RKO (cell line): ENCODE data around the gene GPR39.

Experiments
- DNase-seq: peaks from one replicate; pipeline ENCODE4 v3.0.0-alpha.2; 2016; ENCODE audit warnings: low spot score

Gene GPR39

DNA sequence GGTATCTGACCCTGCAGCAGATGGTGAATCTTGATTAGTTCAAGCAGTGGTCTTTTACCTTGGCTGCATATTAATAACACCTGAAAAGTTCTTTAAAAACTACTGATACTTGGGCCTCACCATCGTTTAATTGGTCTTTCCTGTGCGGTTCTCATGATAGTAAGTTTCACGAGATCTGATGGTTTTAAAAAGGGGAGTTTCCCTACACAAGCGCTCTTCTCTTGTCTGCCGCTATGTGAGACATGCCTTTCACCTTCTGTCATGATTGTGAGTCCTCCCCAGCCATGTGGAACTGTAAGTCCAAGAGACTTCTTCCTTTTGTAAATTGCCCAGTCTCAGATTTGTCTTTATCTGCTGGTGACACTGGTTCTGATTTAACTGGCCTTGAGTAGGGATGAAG lies 151.1 kb downstream of the GPR39 start:
- no peak for DNase-seq

DNA sequence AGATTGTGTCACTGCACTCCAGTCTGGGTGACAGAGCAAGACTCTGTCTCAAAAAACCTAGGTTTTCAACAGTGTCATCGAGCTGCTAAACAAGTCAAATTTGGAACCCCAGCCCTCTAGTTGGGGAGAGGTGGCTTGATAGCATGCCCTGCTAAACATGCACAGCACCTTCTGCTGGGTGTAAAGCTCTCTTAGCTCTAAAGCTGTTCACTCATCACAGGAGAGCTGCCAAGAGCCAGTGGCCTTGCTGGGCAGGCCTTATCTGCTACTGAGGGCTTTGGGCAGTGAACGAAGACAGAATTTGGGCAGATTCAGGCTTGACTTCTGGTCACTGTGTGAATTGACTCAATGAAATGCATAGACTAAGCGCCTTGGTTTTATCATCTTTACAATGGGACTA lies 152.1 kb downstream of the GPR39 start:
- no peak for DNase-seq

DNA sequence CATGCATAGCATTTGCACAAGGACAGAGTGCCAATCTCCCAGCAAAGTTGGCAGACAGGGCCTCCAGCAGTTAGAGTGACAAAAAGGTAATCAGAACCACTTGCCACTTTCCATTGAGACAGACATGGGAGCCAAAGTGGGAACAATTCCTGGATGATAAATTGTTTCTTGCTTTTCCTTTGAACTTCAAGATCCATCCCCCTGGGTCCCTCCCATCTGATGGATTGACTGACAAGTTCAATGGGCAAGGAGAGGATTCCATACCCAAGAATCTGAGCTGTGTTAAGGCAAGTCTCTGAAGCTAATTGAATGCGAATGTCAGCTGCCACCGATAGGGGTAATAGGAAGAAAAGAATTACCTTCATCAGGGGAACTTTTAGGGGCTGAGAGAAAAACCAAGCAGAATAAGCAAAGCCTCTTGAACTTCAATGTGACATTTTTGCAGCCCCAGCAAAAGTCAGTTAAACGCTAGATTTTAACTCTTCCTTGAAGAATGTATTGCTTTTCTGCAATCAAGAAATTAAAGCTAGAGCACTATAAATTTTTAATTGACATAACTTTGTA lies 156.9 kb downstream of the GPR39 start:
- no peak for DNase-seq

DNA sequence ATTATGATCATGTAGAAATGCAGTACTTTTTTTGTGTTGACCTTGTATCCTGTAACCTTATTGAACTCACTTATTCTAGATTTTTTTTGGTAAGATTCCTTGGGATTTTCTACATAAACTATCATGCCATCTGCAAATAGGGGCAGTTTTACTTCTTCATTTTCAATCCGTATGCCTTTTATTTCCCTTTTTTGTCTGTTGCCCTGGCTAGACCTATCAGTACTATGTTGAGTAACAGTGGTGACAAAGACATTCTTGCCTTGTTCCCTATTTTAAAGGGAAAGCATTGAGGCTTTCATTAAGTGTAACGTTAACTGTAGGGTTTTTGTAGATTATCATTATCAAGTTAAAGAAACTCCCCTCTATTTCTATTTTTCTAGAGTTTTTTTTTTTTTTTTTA lies 161.1 kb downstream of the GPR39 start:
- no peak for DNase-seq

DNA sequence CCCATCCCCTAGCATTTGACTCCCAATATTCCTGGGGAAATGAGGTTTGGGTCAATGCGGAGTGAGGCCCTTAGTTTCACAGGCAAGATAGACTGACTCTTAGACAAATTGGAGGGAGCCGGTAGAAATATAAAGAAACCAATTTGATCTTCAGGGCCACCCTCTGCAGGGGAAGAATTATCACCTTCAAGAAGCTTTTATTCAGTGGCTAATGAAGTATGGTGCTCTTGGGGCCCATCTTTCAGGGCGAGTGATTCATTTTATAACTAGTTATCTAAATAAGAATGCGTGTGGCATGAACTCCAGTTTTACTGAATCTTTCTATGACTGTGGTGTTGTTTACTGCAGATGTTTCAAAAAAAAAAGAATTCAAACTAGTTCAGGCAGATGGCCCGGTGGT lies 165.0 kb downstream of the GPR39 start:
- DNase-seq = no peak

DNA sequence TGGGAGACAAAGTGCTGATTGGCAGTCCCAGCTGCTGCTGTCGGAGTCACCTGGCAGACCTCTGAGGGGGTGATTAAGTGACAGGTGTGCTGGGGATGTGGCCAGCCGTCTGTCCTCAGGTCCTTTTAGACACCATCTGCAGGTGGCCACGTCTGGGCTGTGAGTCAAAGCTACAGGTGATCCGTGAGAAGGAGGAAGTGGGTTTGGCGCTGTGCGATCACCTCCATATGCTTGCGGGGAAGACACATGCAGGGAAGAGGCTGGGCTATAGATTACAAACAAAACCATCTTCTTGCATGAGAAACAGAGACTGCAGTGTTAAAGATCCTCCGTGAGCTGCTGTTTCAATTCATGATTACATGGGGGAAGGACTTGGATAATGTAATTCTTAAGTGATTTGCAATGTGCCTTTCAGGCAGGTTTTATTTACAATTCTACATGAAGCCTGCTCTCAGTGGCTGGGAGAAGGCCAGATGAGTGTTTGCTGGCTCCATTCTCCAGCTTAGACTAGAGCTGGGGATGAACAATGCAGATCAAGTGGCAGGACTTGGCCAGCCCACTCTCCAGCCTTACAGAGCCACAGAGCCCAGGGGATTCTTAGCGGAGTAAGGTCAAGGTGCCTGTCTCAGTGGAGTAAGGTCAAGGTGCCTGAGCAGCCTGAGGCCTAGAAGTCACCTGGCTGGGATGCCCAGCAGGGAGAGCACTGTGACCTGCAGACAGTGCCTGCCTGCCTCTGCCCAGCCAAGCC lies 165.6 kb downstream of the GPR39 start:
- DNase-seq = no peak

DNA sequence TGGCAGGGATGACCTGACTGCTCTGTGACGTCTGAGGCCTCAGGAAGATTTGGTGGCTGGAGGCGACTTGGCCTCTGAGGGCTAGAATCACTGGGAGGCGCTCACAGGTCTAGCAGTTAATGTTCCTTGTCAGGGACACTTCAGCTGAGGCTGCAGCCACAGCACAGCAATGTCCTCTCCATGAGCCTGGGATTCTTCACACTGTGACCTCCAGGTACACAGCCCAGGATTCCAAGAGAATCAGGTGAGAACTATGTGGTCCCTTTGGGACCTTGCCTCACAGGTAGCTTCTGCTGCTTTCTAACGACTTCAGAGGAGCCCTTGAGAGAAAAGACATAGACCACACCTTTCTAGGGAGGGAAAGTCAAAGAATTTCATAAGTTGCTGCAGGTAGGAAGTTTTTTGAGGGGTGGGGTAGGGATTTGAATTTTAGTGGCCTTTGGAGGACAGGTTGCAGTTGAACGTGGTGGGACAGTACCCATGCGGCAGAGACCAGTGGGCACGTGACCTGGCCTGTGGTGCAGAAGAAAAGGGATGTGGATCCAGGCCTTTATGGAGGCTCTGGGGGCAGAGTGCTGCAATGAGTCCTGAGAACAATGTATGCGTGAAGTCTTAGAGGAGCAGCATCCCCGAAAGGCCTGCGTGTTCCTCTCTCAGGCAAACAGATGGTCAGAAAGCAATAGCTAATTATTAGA lies 167.2 kb downstream of the GPR39 start:
- DNase-seq = no peak

DNA sequence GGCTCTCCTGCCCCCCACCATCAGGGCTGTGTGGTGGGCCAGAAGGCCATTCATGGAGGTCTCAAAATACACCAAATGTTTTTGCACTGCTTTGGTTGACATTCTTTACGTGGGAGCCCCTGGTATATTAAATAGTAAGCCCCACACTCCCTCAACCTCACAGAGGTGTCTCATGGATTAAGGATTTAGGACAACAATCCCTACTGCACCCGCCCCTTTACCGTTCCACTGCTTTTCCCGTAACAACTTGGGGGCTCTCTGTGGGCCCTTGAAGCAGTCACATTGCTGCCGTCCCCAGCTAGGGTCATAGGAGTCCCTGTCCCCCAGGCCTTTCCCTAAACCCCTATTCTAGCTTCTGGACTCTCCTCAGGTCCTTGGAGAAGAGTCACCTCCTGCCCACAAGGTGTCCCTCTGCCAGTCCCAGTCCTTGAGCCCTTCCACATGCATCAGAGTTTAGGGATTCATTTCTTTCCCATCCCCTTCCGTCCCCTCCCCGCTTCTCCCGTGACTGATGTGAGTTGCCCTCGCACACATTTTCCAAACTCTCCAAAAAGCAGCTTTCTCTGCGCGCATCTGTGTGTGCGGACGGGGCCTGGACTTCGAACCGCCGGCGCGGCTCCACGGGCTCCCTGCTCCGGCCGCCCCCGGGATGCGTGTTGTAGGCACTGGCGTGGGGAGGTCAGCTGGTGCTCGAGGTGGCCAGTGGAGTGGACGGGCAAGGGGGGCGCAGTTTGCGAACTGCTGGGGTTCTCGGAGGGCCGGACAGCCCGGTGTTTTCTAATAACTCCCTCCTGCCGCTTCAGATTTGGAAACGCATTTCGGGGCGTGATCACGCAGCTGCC lies 168.6 kb downstream of the GPR39 start:
- no peak for DNase-seq

DNA sequence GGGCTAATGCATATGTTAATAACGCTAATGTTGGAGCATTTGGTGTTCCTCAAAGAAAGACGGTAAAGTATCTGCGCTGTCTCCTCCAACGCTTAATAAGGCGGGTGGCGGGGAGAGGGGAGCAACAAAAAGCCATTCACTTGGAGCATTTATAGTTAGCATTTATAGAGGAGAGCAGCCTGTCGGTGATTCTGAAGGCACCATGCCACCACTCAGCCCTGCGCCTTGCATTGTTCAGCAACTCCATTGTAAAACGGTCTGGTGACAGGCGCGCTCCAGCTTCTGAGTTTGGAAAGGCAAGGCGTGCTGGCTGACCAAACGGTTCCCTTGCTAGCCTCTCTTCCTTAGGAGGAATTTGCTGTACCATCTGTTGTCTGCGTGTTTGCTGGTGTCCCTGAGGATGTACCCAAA lies 169.5 kb downstream of the GPR39 start:
- DNase-seq = no peak

DNA sequence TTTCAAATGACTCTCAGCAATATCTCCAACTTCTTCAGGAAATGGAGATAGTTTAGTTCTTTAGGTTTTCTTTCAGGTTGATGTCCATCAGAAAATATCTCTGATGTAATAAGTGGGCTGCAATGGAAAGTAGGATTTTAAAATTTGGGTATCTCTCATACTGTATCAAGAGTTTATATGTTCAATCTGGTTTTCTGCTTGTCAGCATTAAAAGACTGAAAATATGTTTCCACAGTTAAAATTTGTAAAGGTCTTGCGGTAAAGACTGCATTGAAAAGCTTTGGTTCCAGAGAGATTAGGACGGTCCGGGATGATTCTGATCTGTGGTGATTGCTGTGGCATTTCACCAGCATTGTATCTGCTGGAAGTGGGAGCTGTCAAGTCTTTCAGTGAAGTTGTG lies 170.2 kb downstream of the GPR39 start:
- no peak for DNase-seq

DNA sequence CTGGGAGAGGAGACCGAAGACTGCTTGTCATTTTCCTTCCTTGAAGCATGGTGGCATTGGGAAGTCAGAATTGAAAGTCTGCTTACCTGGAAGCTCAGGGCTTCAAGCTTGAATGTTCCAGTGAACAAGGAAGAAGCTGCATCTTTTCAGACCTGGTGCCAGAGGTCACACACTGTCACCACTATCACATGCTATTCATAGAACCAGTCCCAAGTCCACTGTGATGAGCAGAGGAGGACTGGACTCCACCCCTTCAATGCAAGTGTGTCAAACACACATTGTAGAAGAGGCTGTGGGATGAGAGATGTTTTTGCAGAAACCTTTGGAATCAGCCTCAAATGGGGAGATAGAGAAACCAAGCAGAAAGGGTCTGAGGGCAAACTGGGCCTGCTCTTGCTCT lies 172.0 kb downstream of the GPR39 start:
- no peak for DNase-seq

DNA sequence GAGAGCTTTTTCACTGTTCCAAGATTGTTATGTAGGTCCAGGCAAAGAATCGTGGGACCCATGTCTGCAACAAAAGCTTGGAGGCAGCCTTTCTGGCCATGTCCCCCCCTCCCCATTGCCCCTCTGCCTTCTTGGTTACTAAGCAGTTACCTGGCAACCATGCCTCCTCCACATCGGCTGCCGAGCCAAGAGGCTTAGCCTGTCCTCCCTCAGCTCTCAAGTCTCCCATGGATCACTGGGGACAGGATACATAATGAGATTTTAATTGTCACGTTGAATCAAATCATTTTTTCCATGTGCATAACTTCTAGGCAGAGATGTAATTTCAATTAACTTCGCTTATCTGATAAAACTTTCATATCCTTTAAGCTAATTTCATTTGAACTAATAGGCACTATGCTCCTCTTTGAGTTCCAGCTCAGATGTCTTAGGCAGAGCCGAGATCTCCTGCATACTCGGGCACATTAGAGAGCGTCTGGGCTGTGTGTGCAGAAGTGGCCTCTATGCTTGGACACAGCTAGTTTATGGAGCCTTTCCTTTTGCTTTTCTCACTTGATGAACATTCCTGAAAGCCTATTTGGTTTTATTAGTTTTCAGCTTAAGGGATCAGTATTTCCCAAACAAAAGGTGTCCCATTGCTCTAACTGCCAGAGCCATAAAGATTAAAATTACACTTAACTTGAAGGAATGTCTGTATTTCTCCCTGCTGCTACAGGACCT lies 172.7 kb downstream of the GPR39 start:
- DNase-seq = no peak

DNA sequence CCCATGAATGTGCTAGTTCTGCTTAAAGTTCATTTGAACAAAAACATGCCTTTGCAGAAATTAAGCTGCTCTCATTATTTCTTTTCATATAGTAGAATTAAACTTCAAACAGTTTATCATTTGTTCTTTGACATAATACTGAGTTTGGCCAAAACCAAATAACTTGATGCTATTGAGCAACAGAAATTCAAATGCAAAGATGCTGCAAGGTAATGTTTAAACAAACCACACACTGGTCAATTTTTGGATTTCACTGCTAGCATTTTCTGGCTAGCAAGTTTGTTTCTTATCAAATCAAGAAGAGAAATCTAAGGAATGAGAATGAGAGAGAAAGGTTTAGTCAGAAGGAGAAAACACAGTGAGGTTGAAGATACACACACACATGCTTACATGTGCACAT lies 173.4 kb downstream of the GPR39 start:
- no peak for DNase-seq

DNA sequence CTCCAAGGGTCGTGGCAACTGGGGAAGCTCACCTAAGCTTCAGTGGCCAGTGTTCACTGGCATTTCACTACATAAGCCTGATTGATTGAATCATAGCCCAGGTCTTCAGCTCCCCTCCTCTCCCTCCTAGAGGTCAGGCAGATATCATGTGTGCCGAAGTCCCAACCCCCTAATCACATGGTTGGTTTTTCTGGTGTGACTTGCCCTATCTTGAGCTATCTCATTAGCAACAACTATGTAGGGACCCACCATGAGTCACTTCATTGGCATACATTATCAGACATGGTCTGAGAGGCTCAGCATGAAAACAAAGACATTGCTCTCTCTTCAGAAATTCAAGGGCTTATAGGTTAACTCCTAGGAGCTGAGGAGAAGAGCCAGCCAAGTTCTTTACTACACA lies 176.6 kb downstream of the GPR39 start:
- DNase-seq = no peak

DNA sequence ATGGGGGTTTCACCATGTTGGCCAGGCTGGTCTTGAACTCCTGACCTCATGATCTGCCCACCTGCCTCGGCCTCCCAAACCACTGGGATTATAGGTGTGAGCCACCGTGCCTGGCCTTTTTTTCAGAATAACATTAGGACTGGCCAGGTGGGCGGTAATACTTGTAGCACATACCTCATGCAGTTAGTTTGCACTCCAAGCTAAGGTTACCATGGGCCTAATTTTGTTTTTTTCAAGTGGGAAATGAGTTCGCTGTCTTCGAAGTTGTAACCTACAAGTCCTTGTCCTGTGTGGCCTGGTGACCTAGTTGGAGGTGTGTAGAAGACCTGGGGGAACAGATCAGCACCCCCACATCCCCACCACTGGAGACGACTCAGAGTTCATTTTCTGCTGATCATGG lies 178.6 kb downstream of the GPR39 start:
- DNase-seq = no peak

DNA sequence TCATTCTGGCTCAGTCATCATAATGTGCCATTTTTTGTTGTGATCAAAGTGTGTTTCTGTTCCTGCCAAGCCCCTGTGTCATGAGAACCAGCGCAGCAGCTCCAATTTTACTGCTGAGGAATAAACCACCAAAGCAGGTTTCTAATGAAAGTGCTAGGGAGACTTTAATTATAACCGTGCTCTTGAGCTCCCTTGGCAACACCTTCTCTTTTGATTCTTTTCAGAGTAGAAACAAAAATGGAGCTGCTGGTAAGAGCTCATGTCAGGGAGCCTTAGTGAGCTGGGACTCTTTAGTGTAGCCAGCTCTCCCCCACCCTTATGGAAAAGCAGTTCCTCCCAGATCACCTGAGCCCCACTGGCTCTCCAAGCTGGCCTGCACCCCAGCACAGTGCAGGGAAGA lies 179.1 kb downstream of the GPR39 start:
- no peak for DNase-seq

DNA sequence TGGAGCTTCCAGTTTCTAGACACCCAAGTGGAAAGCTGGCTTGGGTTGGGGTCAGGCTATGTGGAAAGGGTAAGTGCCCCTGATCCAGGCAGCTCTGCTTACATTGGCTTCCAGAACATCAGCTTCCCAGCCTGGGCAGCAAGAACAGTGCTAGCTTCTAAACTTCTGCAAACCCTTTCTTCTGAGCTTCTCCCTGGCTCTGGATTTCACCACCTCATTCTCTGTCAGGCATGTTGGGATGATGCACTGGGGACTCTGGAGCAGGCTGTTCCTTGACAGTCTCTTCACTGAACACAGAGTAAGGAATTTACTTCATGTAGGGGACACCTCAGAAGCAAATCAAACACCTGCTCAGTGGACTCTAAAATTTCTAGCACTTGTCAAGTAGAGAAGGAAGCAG lies 180.6 kb downstream of the GPR39 start:
- DNase-seq = no peak

DNA sequence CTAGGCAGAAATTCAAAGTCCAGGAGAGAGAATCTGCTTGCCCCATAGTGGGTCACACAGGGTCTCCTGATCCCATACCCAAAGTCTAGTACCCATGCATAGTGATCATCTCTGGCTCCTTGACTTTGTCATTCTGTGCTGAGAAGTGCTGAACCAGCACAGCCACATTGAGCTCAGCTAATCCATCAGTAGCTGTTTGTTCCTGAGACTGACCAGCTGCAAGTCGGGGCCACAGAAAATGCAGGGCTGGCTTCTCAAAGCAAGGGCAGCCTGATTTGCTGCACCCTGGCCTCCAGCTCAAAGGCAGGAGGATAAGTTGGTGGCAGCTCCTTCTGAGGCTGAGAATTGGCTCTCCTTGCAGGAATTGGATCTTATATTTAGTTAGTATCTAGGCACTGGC lies 181.2 kb downstream of the GPR39 start:
- no peak for DNase-seq

DNA sequence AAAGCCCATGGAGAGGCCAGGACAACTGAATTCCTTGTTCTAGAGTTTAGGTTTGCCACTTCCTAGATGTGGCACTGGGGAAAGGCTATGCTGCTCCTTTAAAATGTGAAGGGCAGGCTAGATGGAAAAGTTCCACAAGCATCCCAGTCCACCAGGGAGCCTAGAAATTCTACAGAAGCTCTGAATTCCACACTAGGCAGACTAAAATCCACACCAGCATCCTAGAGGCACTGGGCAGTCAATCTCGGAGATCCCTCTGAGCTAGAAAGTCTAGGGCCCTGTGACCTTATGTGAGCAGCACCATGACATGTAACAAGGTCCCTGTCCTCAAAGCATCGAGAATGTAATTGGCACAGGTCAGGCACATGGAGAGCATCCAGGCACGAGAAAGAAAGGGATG lies 181.9 kb downstream of the GPR39 start:
- DNase-seq = no peak

DNA sequence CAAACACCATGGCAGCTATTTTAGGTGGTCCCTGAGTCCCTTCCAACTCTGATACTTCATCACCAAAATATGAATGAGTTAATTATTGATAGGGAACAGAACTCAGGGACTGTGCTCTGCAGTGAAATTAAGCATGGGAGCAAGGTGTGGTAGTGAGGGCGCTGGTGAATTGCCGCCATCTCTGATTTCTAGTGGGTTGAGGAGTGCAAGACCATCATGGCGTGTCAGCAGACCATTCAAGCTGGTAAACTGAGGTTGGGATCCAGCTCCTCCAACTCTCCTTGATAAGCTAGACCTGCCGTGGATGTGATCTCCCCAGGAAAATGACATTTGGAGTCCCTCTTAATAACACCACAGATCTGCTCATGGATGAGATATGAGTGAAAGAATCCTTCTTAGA lies 183.0 kb downstream of the GPR39 start:
- no peak for DNase-seq

DNA sequence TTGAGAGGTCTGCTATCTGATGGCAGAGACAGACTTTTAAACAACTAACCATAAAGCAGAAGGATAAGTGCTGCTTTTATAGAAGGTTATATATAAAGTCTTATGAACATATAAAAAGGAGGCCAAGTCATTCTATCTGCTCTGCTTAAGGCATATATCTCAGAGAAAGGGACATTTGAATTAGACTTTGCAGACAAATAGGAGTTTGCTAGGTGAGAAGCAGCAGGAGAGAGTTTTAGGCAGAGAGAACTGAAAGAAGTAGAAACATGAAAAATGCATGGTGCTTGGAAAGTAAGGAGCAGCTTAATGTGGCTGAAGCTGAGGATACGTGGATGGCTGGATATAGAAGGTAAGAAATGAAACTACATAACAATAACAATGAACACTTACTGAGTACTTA lies 188.0 kb downstream of the GPR39 start:
- DNase-seq = no peak
